TTC549 (cell line): ENCODE results near the gene APBA1.
"Not testable (repeated sequence)": the region's sequence is repeated elsewhere in the genome, so short reads cannot be mapped to it uniquely, and the experiment has no call there.

Experiments used
- FAIRE-seq: peaks from 2 replicates; lab custom pipeline; 2012; peaks lifted over from hg19 to GRCh38; lab: Jason Lieb, UNC

The APBA1 gene

GRCh38 chr9:69440254-69440955 lies 231.8 kb downstream of the APBA1 start:
- not testable (repeated sequence) for FAIRE-seq

DNA sequence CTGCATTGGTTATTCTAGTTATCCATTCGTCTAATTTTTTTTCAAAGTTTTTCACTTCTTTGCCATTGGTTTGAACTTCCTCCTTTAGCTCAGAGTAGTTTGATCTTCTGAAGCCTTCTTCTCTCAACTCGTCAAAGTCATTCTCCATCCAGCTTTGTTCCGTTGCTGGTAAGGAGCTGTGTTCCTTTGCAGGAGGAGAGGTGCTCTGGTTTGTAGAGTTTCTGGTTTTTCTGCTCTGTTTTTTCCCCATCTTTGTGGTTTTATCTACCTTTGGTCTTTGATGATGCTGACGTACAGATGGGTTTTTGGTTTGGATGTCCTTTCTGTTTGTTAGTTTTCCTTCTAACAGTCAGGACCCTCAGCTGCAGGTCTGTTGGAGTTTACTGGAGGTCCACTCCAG lies 232.5 kb downstream of the APBA1 start:
- not testable (repeated sequence) for FAIRE-seq

DNA sequence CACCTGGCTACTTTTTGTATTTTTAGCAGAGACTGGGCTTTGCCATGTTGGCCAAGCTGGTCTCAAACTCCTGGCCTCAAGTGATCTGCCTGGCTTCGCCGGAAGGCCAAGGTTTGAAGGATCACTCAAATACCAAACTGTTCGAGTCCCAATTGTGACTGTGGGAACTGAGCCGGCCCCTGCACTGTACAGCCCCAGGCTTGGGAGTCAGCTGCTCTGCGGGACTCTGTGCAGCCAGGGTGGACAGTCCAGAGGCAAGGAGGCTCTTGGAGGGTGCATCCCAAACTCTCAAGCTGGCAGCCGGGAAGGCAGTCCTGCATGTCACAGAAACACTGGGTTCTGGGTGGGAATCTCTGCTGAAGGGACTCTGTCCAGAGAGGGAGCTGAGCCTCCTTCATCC lies 238.2 kb downstream of the APBA1 start:
- FAIRE-seq, result no peak

GRCh38 chr9:69433392-69433791 lies 238.8 kb downstream of the APBA1 start:
- FAIRE-seq, result no peak

DNA sequence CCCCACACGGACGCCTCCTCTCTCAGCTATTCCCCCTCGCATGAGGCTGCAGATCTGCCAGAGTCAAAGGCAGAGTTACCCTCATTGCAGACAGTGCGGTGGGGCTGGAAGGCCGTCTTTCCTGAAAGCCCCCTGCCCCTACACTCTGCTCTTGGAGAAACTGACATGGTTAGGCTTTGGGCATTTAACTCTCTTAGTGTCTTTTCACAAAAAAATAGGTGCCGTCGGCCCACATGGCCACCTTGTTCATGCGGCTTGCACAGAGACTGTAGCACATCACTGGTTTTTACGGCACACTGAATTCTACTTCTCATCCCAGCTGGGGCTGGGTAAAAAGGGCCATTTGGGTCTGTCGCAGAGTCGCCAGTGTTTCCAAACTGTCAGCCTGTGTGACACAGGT lies 239.5 kb downstream of the APBA1 start:
- FAIRE-seq, result no peak

DNA sequence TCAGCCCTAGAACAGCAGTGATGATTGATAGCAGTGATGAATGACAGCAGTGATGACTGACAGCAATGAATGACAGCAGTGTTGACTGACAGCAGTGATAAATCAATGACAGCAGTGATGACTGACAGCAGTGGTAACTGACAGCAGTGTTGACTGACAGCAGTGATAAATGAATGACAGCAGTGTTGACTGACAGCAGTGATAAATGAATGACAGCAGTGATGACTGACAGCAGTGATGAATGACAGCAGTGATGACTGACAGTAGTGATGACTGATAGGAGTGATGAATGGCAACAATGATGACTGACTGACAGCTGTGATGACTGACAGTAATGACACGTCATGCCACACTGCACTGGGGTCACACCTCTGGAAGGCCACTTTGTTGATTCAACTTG lies 240.4 kb downstream of the APBA1 start:
- no peak for FAIRE-seq

- FAIRE-seq, result no peak
Measured at GRCh38 chr9:69431203-69431602, 241.0 kb downstream of the APBA1 start.

GRCh38 chr9:69430206-69430605 lies 242.0 kb downstream of the APBA1 start:
- FAIRE-seq, result no peak

DNA sequence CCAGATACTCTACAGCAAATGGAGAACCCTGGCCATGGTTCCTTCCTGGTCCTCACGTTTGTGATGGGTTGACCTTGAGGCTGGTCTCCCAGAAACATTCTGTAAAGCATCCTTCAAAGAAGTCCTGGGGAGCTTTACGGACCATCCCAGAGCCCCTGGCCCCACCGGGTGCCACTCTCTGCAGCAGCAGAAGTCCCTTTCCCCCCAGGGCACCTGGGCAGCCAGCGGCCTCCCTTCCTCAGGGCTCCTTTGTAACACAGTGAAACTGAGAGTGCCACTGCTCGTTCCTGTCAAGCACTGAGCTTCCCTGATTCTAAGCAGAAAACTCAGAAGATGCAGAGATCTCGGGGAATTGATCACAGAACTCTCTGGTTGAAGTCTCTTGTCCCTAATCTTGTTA lies 242.9 kb downstream of the APBA1 start:
- FAIRE-seq, result no peak

GRCh38 chr9:69428017-69428785 lies 244.0 kb downstream of the APBA1 start:
- no peak for FAIRE-seq

GRCh38 chr9:69427286-69427685 lies 244.9 kb downstream of the APBA1 start:
- no peak for FAIRE-seq

DNA sequence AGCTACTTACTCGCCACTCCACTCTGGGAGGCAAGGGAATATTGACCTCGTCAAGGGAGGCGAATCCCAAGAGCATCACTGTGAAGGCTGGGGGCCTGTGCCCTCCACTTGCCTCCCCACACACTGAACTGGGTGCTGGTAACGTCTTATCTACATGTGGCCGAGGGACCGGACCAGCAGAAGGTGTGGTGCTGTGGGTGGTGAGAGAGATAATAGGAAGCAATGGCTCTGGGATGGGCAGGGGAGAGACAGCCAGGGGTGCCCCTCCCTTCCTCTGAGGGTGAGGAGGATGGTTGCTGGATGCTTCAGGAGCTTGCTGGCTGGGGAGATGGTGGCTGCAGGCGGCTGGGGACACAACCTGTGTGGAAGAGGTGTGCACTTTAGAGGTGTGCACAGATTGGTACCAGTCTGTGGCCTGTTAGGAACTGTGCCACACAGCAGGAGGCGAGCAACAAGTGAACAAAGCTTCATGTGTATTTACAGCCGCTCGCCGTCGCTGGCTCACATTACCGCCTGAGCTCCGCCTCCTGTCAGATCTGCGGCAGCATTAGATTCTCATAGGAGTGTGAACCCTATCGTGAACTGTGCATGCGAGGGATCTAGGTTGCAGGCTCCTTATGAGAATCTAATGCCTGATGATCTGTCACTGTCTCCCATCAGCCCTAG lies 246.9 kb downstream of the APBA1 start:
- FAIRE-seq, result no peak

DNA sequence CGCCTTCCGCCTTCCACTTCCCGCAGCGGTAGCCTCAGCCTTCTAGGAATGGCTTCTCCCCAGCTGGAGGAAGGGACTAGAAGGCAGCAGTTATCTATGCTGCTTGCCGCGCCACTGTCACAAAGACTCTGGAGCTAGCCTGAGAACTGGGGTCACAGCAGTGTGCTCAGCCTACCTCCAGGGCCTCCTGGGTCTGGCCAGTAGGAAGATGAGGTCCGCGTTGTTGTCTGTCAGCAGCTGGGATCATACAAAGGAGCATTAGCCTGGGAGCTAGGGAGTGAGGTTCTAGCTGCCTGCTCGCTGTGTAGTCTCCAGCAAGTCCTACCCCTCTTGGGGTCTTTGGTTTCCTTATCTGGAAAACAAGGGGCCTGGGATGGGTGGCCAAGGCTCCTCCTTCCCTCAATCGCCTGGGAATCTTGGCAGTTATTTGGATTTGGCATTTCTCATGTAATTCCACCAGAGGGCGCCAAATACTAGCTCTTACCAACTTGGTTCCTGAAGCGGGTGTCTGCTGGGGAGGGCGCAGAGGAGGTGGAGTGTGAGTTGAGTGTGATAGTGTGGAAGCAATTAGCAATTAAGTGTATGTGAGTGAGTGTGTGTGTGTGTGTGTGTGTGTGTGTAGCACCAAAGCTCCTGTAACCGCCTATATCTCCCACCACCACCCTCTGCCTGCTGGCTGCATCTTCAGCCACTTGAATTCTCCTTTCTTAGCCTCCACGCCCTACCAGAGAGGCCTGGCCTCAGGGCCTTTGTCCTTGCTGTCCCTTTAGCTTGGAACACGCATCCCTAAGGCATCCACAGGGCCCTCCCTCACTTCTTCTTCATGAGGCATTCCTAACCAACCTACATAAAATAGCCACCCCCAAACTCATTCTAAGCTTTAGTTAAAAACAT lies 250.0 kb downstream of the APBA1 start:
- no peak for FAIRE-seq

- FAIRE-seq, result no peak
Measured at GRCh38 chr9:69420611-69421270, 251.4 kb downstream of the APBA1 start.

DNA sequence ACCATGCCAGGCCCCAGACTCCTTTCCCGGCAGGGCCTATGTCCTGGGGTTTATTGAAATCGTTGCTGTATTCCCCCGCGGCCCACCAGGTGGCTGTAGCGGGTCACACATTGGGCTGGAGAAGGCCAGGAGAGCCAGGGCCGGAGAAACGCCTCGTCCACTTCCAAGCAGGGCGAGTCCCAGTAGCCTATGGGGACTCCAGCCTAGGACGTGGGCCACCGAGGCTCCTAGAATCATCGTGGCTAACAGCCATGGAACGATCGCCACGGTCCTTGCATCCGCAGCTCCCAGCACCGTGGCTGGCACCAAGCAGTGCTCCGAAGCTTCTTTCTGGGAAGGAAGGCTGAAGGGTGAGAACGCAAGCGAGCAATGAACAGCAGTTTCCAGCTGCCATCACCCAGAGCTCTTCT lies 259.4 kb downstream of the APBA1 start:
- no peak for FAIRE-seq

- FAIRE-seq, result no peak
Measured at GRCh38 chr9:69411931-69412740, 260.0 kb downstream of the APBA1 start.

DNA sequence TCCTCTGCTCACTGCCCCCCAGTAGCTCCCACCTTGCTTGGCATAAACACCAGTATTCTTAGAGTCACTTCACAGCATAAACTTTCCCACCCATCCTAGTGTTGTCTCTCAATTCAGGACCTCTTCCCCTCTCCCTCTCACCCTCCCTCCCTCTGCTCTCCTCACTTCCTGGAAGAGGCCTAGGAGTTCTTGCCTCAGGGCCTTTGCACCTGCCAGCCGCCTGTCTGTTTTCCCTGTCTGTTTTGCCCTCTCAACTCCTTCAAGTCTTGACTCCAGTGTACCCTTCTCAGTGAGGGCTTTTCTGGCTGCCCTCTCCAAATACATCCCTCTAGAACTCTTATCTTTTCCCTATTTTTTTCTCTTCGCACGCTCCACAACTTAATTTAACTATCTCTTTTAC lies 260.9 kb downstream of the APBA1 start:
- no peak for FAIRE-seq

GRCh38 chr9:69409936-69410335 lies 262.2 kb downstream of the APBA1 start:
- not testable (repeated sequence) for FAIRE-seq

- no peak for FAIRE-seq
Measured at GRCh38 chr9:69400470-69400869, 271.7 kb downstream of the APBA1 start.

DNA sequence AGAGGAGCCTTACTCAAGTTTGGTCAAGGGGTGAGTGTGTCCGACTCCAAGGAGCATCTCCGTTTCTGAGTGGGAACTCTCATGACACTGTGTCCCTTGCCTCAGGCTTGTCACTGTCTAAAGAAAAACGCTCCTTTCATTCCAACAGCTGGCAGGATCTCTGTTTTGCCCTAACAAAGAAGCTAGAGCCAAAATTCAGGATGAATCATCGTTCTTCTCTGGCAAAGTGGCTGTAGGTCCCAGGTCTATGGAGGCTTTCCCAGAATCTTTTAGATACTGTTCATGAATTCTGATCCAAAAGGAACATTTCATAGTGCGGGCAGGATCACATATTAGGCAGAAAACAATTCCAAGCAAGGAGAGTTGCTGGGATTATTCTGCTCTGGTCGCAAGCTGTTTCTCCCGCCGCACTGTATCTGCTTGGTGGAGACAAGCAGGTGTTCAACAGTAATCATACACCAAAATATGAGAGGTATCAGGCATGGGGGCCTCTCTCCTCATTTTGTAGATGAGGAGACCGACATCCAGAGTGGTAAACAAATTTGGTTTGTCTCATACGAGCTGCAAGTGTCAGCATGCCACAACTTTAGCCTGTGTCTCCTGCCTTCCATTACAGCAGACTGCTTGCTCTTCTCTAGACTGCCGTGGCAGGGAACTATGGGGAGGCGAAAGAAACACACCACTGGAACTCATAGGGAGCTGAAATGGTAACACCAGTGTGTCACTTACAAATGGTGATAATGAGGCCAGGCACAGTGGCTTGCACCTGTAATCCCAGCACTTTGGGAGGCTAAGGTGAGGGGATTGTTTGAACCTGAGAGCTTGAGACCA lies 274.6 kb downstream of the APBA1 start:
- no peak for FAIRE-seq
